Measurements from ENCODE around the gene GRP. TPM values are rescaled to one million over a fixed set of nuclear protein-coding genes. Genes with fewer than 3 reads are reported as not detected.

GRP gene
- total RNA-seq, 1 experiment from 2014 or later, result not detected

GRCh38 chr18:59218018-59218417, 1.9 kb upstream of the GRP start:
- peaks cover 45% of the 10 kb centered on the region for H3K27me3 ChIP-seq (ENCODE audit: insufficient read depth, low read length)
- H3K27ac ChIP-seq (ENCODE audit: insufficient read length, low read depth, low read length), result no peak overlapping the region
- no peak overlapping the region for H3K4ac ChIP-seq (ENCODE audit: low read depth, low read length)
- no CpG with 5 or more reads among the region's 6 CpGs for WGBS (ENCODE audit: extremely low coverage, insufficient read length, low lambda C conversion rate)
- no peak overlapping the region for H2AFZ ChIP-seq (ENCODE audit: low read length)
- no peak overlapping the region for H3K56ac ChIP-seq (ENCODE audit: insufficient read length, low read depth, low read length)
- no peak overlapping the region for H2BK20ac ChIP-seq (ENCODE audit: low read depth, low read length, poor library complexity, severe bottlenecking)
- no peak overlapping the region for H3K23ac ChIP-seq (ENCODE audit: insufficient read length, low read depth, low read length)
- peaks cover 12 to 22% of the 10 kb centered on the region in 2 experiments for H3K4me1 Mint-ChIP-seq
- H2BK15ac ChIP-seq (ENCODE audit: low read depth, low read length), result no peak overlapping the region
- no peaks in the 10 kb centered on the region for H3K4me1 ChIP-seq (ENCODE audit: insufficient read depth, low read length)
- no peak overlapping the region for H2AK5ac ChIP-seq (ENCODE audit: insufficient read length, low read length)
- no peaks in the 10 kb centered on the region for H3K79me1 ChIP-seq (ENCODE audit: insufficient read depth, low read depth, low read length, poor library complexity, severe bottlenecking)
- H4K5ac ChIP-seq (ENCODE audit: insufficient read length, low read depth, low read length), result no peak overlapping the region
- H3K4me2 ChIP-seq (ENCODE audit: insufficient read depth, insufficient read length, low read length), result no peak overlapping the region
- no peak overlapping the region for H4K91ac ChIP-seq (ENCODE audit: insufficient read length, low read depth, low read length)
- no peak overlapping the region for H3T11ph ChIP-seq (ENCODE audit: low read length)
- no peak for TF ChIP-seq CTCF (conservative IDR thresholded peaks at IDR 0.05)
- peaks cover 0 to 2% of the 10 kb centered on the region in 2 experiments; a peak in 1 of 5 replicates for H3K9me3 Mint-ChIP-seq
- no peaks in the 10 kb centered on the region; a peak in 1 of 7 replicates for H3K36me3 Mint-ChIP-seq (ENCODE audit: insufficient read depth in 1 of 3, low read depth in 3 of 3)
- no peak overlapping the region for H4K8ac ChIP-seq (replicated peaks; ENCODE audit: insufficient read length, low read depth, low read length)
- H2BK12ac ChIP-seq (ENCODE audit: insufficient read length, low read depth, low read length), result no peak overlapping the region
- H4K20me1 ChIP-seq (ENCODE audit: control insufficient read depth, insufficient read depth, insufficient read length), result no peaks in the 10 kb centered on the region
- no peak overlapping the region for H3K9ac ChIP-seq (ENCODE audit: extremely low read depth, insufficient read length, low read length)
- H3K9me3 ChIP-seq (ENCODE audit: control insufficient read depth, low read depth, low read length), result no peaks in the 10 kb centered on the region
- peaks cover 13% of the 10 kb centered on the region for H3K23me2 ChIP-seq (ENCODE audit: insufficient read length, low read depth, low read length, poor library complexity, severe bottlenecking)
- H3K4me3 Mint-ChIP-seq, result no peak overlapping the region
- H3K79me2 ChIP-seq (ENCODE audit: insufficient read depth, low read length), result no peaks in the 10 kb centered on the region
- H3K14ac ChIP-seq (ENCODE audit: insufficient read depth, low read length), result no peak overlapping the region
- H2BK5ac ChIP-seq (ENCODE audit: insufficient read length, low read length), result no peak overlapping the region
- no peak overlapping the region for H2BK120ac ChIP-seq (ENCODE audit: low read depth, low read length, poor library complexity, severe bottlenecking)
- H3K27me3 Mint-ChIP-seq (ENCODE audit: low read depth), result peaks cover 96% of the 10 kb centered on the region
- no peak overlapping the region for H3K18ac ChIP-seq (ENCODE audit: insufficient read length, low read depth, low read length)
- H3K27ac Mint-ChIP-seq, result no peak overlapping the region
- no peak for DNase-seq

Data from H9 (cell line).